Astrocyte of the spinal cord (primary cell): ENCODE measurements around the gene SUSD4.

Experiments used
- DNase-seq: peaks from one replicate; pipeline ENCODE4 v3.0.0; 2011; ENCODE audit warnings: low read depth, low spot score
- H3K4me3 ChIP-seq: 2 replicates; pipeline ENCODE4 v1.5.1; 2011; ENCODE audit warnings: low read depth, mild to moderate bottlenecking, low read length, moderate library complexity
- in situ Hi-C: cut with HindIII; loops from 2 replicates; pipeline ENCODE4 v1.10.0; 2017; ENCODE audit warnings: low sequenced_read_pairs
- TF ChIP-seq, protein P1 (sequence below): IDR thresholded peaks from 2 replicates; pipeline ENCODE4 v1.5.1; 2012; ENCODE audit warnings: low read depth, mild to moderate bottlenecking, low read length, inconsistent platforms

The SUSD4 gene

GRCh38 chr1:223341121-223341520, 22.9 kb downstream of the SUSD4 start:
- H3K4me3 ChIP-seq: no peak overlapping the region
- in situ Hi-C loops: no loop called here
- TF ChIP-seq, protein P1, sequence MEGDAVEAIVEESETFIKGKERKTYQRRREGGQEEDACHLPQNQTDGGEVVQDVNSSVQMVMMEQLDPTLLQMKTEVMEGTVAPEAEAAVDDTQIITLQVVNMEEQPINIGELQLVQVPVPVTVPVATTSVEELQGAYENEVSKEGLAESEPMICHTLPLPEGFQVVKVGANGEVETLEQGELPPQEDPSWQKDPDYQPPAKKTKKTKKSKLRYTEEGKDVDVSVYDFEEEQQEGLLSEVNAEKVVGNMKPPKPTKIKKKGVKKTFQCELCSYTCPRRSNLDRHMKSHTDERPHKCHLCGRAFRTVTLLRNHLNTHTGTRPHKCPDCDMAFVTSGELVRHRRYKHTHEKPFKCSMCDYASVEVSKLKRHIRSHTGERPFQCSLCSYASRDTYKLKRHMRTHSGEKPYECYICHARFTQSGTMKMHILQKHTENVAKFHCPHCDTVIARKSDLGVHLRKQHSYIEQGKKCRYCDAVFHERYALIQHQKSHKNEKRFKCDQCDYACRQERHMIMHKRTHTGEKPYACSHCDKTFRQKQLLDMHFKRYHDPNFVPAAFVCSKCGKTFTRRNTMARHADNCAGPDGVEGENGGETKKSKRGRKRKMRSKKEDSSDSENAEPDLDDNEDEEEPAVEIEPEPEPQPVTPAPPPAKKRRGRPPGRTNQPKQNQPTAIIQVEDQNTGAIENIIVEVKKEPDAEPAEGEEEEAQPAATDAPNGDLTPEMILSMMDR: no peak
- peak; percentile 37 for DNase-seq

DNA sequence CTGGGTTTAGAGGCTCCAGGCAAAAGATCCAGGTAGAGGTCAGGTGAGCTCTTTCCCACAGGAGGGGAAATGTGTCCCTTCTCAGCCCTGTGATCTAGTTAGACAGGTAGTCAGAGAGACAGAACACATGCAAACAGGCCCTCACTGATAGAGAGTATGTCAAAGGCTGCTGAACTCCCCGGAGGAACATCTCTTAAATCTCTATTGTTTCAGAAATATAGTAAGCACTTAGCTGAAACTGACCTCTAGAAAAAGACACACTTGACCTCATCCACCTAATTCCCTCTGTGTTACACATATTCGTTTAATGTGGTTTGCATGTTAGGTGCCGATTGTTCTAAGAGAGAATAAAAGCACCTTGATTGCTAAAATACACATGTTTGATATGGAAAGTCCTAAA, 23.3 kb downstream of the SUSD4 start:
- in situ Hi-C loops: no loop called here
- TF ChIP-seq, protein P1: no peak
- no peak for DNase-seq
- H3K4me3 ChIP-seq: no peak overlapping the region

- TF ChIP-seq, protein P1: no peak
- DNase-seq: no peak
- in situ Hi-C loops: no loop called here
- no peak overlapping the region for H3K4me3 ChIP-seq
These were observed 24.1 kb downstream of the SUSD4 start for GRCh38 chr1:223339861-223340260.

GRCh38 chr1:223338811-223339746, 24.9 kb downstream of the SUSD4 start:
- DNase-seq: peak; percentile 17
- in situ Hi-C loops: no loop called here

DNA sequence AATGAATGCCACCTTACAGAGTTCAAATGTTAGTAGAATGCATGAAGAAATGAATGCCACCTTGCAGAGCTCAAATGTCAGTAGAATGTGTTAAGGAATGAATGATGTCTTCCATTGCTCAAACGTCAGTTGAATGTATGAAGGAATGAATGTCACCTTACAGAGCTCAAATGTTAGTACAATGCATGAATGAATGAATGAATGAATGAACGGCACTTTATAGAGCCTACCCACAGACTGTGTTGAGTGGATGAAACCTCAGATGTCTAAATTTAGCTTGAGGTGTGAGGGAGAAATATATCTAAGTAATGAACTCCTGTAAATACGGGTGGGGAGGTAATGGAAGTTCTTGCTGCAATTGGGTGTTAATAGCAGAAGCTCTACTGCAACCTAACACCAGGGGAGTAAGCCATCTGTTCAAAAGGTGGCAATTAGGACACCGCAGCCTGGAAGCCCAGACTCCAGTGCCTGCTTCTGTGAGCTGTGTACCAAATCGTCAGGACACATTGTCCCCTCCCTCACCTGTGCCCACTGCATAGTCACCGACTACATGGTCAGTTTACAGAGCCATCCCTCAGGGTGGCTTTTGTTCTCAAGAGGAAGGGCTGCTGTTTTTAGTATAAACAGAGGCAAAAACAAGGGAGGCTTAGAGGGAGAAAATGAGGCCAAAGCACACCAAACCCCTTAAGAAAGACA, 26.7 kb downstream of the SUSD4 start:
- H3K4me3 ChIP-seq: no peak overlapping the region
- TF ChIP-seq, protein P1: no peak
- in situ Hi-C loops: no loop called here
- DNase-seq: no peak

More at GRCh38 chr1:223338811-223339746, 24.9 kb downstream of the SUSD4 start:
- H3K4me3 ChIP-seq: no peak overlapping the region
- TF ChIP-seq, protein P1: no peak

GRCh38 chr1:223334156-223334555, 29.8 kb downstream of the SUSD4 start:
- DNase-seq: no peak
- TF ChIP-seq, protein P1: no peak
- no peak overlapping the region for H3K4me3 ChIP-seq
- in situ Hi-C loops: no loop called here
